Endothelial cell (in vitro differentiated cells): Measurements from ENCODE around the gene IMP3. TPM values are rescaled to one million over a fixed set of nuclear protein-coding genes. Genes with fewer than 3 reads are reported as not detected.
A peak's percentile ranks its signal among the peaks of the same experiment; 100 is the strongest.

ENCODE experiments used
- DNase-seq: peaks from one replicate; pipeline ENCODE4 v3.0.0; 2021; ENCODE audit warnings: low spot score
- H3K27ac Mint-ChIP-seq: one replicate; pipeline ENCODE4 v1.8.0; 2021; ENCODE audit warnings: mixed read lengths, inconsistent platforms; ENCODE audit not compliant: unreplicated experiment
- H3K27me3 Mint-ChIP-seq: one replicate; pipeline ENCODE4 v1.8.0; 2021; ENCODE audit warnings: mild to moderate bottlenecking, moderate library complexity, mixed read lengths, inconsistent platforms; ENCODE audit not compliant: unreplicated experiment
- H3K36me3 Mint-ChIP-seq: one replicate; pipeline ENCODE4 v1.8.0; 2021; ENCODE audit warnings: mild to moderate bottlenecking, low read depth, mixed read lengths, inconsistent platforms; ENCODE audit not compliant: unreplicated experiment
- H3K4me1 Mint-ChIP-seq: one replicate; pipeline ENCODE4 v1.8.0; 2021; ENCODE audit warnings: mild to moderate bottlenecking, mixed read lengths, inconsistent platforms; ENCODE audit not compliant: unreplicated experiment
- H3K4me3 Mint-ChIP-seq: one replicate; pipeline ENCODE4 v1.8.0; 2021; ENCODE audit warnings: mild to moderate bottlenecking, mixed read lengths, inconsistent platforms; ENCODE audit not compliant: unreplicated experiment
- H3K9me3 Mint-ChIP-seq: one replicate; pipeline ENCODE4 v1.8.0; 2021; ENCODE audit warnings: mixed read lengths, inconsistent platforms; ENCODE audit not compliant: unreplicated experiment
- total RNA-seq: library from RNA; stranded (reverse); fragmentation: NEBNext Ultra II Directional; extraction: Animal tissue kit (Norgen Biotek cat#: 25700); gene quantifications from one replicate; pipeline ENCODE4 v1.2.1, GENCODE V29; 2021; ENCODE audit not compliant: unreplicated experiment
- TF ChIP-seq, protein P1 (sequence below): fragments of 200-600 bp; sonication (generic); IDR thresholded peaks from one replicate; pipeline ENCODE4 v1.5.0; 2021; ENCODE audit warnings: antibody characterized with exemption; ENCODE audit not compliant: unreplicated experiment

Gene IMP3
- total RNA-seq, 1 donor from 2014 or later, result 33.5 TPM

DNA sequence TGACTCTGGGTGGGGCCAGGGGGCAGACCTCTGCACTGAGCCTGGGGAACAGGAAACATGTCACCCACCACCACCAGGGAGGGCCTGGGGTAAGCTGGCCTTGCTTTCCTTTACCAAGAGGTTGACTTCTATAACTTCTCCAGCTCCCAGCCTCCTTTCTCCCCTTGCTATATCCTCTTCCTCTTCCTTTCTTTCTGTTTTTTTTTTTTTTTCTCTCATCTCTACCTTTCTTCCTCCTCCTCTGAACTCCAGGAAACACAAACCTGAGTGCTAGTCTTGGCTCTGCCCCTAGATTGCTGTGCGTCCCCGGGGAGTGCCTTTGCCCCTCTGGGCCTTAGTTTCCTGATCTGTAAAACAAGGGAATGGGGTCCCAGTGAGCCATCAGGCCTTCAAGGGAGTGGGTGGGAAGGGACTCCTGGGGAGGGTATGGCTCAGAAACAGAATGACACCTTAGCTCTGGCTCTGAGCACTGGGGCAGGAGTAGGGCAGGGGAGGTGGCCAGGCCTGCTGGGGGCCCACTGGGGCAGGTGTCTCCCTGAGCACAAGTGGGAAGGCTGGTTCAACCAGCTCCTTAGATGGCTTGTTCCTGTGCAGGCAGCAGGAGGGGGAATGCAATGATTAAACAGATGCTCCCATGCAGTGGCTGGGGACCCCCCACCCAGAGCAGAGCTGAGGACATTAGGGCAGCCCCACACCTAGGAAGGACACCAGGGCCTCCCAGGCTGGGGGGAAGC is 12.0 kb upstream of the IMP3 start:
- H3K9me3 Mint-ChIP-seq, result no peaks in the 10 kb centered on the region
- peak overlapping the region; percentile 70 for H3K4me3 Mint-ChIP-seq
- peaks cover 27% of the 10 kb centered on the region for H3K36me3 Mint-ChIP-seq
- DNase-seq, result no peak
- H3K4me1 Mint-ChIP-seq, result peaks cover 52% of the 10 kb centered on the region
- TF ChIP-seq, protein P1, sequence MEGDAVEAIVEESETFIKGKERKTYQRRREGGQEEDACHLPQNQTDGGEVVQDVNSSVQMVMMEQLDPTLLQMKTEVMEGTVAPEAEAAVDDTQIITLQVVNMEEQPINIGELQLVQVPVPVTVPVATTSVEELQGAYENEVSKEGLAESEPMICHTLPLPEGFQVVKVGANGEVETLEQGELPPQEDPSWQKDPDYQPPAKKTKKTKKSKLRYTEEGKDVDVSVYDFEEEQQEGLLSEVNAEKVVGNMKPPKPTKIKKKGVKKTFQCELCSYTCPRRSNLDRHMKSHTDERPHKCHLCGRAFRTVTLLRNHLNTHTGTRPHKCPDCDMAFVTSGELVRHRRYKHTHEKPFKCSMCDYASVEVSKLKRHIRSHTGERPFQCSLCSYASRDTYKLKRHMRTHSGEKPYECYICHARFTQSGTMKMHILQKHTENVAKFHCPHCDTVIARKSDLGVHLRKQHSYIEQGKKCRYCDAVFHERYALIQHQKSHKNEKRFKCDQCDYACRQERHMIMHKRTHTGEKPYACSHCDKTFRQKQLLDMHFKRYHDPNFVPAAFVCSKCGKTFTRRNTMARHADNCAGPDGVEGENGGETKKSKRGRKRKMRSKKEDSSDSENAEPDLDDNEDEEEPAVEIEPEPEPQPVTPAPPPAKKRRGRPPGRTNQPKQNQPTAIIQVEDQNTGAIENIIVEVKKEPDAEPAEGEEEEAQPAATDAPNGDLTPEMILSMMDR, result no peak
- peak overlapping the region; percentile 44 for H3K27ac Mint-ChIP-seq
- H3K27me3 Mint-ChIP-seq, result peaks cover 19% of the 10 kb centered on the region

DNA sequence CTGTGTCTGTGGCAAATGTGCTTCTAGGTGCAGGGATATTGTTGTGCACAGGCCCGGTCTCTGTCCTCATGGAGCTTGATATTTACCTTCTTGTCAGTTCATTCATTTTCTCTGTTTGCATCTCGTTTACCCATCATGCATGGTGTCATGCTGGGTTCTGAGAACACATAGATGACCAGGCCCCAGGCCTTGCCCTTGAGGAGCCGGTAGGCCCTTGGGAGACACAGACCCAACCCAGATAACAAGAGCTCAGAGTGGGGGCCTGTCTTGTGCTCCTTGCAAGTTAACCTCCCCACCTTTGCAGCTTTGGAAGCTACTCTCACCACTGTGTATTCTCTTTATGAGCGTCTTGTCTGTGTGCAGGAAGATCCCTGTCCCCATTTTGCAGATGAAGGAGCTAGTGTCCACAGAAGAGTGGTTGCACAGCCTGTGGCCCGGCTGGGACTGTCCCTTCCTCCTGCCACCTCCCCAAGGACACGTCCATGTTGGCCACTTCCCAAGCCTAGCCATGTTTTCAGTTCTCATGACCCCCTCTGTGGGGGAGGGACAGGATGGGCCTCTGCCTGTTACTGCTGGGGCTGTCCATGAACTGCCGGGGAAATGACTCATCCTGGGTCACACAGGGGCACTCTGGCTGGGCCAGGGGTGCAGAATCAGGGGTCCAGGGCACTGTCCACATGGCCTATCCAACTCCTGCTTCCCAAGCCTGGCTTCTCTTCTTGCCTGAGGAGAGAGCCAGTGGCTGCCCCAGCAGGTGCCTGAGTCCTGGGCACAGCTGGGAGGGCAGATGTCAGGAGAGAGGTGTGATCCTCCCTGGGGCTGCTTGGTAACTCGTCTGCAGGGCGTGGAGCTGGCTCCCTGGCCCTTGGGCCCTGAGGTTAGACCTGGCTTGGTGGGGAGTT is 11.1 kb upstream of the IMP3 start:
- Mint-ChIP-seq H3K36me3 (peaks cover 20% of the 10 kb centered on the region), H3K9me3 (no peaks in the 10 kb centered on the region), H3K4me1 (peaks cover 58% of the 10 kb centered on the region), H3K4me3 (peak overlapping the region; percentile 73), H3K27ac (peak overlapping the region; percentile 44), H3K27me3 (peaks cover 23% of the 10 kb centered on the region)
- TF ChIP-seq, protein P1, result no peak
- no peak for DNase-seq

DNA sequence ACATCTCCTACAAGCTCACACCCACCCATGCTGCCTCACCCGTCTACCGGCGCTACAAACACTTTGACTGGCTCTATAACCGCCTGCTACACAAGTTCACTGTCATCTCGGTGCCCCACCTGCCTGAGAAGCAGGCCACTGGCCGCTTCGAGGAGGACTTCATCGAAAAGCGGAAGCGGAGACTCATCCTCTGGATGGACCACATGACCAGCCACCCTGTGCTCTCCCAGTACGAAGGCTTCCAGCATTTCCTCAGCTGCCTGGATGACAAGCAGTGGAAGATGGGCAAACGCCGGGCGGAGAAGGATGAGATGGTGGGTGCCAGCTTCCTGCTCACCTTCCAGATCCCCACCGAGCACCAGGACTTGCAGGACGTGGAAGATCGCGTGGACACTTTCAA is 9.8 kb upstream of the IMP3 start:
- DNase-seq, result no peak
- Mint-ChIP-seq H3K4me1 (peaks cover 56% of the 10 kb centered on the region), H3K27me3 (peaks cover 26% of the 10 kb centered on the region), H3K4me3 (peak overlapping the region; percentile 39), H3K27ac (no peak overlapping the region), H3K9me3 (no peaks in the 10 kb centered on the region), H3K36me3 (peaks cover 17% of the 10 kb centered on the region)
- TF ChIP-seq, protein P1, result no peak

DNA sequence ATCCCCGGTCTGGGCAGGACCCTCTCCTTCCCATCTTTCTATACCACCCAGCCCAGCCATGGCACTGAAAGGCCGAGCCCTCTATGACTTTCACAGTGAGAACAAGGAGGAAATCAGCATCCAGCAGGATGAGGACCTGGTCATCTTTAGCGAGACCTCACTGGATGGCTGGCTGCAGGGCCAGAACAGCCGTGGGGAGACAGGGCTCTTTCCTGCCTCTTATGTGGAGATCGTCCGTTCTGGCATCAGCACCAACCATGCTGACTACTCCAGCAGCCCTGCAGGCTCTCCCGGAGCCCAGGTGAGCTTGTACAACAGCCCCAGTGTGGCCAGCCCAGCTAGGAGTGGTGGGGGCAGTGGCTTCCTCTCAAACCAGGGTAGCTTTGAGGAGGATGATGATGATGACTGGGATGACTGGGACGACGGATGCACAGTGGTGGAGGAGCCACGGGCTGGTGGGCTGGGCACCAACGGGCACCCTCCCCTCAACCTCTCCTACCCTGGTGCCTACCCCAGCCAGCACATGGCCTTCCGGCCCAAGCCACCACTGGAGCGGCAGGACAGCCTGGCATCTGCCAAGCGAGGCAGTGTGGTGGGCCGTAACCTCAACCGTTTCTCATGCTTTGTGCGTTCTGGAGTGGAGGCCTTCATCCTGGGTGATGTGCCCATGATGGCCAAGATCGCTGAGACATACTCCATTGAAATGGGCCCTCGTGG is 9.2 kb upstream of the IMP3 start:
- Mint-ChIP-seq H3K27me3 (peaks cover 26% of the 10 kb centered on the region), H3K9me3 (no peaks in the 10 kb centered on the region), H3K4me3 (peak overlapping the region; percentile 95), H3K27ac (peak overlapping the region; percentile 26), H3K36me3 (peaks cover 17% of the 10 kb centered on the region), H3K4me1 (peaks cover 54% of the 10 kb centered on the region)
- no peak for DNase-seq
- TF ChIP-seq, protein P1, result no peak
